Embryonic facial prominence (tissue), 1 donor: Measurements from ENCODE around the gene TMEM253.
A peak's percentile ranks its signal among the peaks of the same experiment; 100 is the strongest.

Experiments
- DNase-seq: peaks from one replicate; pipeline ENCODE4 v3.0.0-alpha.2; 2016; ENCODE audit errors: extremely low spot score

The TMEM253 gene

DNA sequence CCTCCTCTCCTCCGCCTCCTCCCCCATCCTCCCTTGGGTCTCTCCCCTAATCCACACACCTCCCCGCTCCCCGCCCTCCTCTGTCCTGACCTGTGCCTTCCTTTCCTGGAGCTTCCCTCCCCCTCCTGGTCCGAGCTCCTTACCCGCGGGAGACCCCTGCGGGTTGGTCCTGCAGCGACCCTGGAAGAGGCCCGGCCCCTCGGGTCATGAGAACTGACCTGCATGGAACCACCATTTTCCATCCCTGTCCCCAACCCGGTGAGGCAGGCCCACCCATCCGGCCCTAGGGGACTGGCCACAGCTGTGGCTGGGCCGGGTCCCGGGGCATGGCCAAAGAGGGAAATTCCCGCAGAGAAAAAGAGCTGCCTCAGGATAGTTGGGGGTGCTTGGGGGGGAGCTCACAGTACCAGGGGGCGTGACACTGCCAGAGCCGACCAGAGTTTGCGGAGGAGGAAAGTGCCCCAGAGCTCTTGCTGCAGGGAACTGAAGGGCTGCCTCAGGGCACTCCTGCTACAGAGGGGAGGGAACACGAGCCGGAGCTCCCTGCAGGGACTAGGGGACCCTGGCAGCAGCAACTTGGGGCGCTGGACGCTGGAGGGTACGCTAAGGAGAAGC is 30.1 kb upstream of the TMEM253 start:
- peak; percentile 47 for DNase-seq

DNA sequence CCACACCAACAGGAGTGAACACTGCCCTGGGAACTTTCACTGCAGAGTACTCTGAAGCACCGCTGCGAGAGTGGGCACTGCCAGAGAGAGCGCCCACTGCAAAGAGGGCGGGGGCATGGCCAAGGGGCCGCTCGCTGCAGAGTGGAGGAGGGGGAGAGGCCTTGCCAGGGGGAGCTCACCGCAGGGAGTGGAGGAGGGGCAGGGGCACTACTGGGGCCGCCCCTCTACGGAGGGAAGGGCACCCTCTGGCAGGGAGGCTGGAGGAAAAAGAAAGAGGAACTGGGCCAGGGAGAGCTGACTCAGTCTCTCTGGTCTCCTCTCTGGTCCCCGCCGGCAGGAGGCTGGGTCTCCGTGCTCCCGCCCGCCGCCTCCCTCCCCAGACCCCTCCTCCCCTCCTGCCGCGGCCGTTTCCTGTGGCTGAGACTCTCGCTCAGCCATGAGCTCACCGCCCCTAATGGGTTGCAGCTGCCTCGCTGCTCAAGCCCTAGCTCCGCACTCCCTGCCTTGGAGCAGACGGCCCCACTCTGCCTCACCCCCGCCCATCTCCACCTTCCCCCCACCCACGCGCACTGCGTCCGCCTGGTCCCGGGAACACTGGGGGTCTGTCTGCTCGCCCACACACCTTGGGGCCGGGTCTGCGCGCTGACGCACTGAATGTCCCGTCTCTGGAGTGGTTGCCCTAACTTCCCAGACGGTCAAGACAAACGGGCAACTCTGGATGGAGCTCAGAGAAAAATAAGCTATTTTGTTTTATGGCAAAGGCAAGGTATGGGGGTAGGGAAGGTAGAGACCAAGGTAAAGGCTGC is 29.4 kb upstream of the TMEM253 start:
- peak; percentile 95 for DNase-seq

DNA sequence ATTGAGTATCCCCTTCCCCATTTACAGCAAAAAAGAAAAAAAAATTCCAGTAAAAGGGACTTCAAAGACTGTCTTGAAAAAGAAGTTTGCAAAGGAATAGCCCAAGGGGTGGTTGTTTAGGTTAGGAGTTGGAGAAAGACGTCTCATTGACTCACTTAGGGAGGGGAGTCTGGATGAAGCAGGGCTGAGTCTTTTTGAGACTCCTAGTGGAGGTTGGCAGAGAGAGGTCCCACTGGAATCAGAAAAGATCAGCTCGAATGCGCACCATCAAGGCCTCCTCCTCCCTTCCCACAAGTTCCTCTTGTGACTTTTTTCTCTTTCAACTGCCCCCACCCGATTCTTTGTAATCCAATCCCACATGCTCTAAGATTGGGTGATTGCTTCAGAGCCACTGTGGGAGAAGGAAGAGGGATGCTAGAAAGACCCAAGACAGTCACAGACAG is 28.8 kb upstream of the TMEM253 start:
- DNase-seq = peak; percentile 52

DNA sequence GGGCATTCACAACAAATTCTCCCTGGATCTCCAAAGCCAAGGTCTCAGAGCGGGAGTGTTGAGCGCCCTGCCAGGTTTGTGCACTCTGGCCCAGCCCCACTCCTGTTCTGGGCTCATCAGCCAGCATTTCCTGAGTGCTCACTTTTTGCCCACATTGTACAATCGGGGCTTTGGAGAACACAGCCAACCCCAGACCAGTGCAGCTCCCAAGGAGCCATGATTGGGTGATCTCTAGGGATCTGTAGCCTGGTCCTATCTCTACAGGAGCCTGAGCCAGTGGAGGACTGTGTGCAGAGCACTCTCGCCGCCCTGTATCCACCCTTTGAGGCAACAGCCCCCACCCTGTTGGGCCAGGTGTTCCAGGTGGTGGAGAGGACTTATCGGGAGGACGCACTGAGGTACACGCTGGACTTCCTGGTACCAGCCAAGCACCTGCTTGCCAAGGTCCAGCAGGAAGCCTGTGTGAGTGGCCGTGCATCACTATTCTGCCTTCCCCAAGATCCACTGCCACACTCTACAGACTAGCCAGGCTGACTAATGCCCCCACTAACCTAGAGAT is 28.0 kb upstream of the TMEM253 start:
- DNase-seq = no peak

DNA sequence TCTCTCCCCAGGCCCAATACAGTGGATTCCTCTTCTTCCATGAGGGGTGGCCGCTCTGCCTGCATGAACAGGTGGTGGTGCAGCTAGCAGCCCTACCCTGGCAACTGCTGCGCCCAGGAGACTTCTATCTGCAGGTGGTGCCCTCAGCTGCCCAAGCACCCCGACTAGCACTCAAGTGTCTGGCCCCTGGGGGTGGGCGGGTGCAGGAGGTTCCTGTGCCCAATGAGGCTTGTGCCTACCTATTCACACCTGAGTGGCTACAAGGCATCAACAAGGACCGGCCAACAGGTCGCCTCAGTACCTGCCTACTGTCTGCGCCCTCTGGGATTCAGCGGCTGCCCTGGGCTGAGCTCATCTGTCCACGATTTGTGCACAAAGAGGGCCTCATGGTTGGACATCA is 26.9 kb upstream of the TMEM253 start:
- no peak for DNase-seq

DNA sequence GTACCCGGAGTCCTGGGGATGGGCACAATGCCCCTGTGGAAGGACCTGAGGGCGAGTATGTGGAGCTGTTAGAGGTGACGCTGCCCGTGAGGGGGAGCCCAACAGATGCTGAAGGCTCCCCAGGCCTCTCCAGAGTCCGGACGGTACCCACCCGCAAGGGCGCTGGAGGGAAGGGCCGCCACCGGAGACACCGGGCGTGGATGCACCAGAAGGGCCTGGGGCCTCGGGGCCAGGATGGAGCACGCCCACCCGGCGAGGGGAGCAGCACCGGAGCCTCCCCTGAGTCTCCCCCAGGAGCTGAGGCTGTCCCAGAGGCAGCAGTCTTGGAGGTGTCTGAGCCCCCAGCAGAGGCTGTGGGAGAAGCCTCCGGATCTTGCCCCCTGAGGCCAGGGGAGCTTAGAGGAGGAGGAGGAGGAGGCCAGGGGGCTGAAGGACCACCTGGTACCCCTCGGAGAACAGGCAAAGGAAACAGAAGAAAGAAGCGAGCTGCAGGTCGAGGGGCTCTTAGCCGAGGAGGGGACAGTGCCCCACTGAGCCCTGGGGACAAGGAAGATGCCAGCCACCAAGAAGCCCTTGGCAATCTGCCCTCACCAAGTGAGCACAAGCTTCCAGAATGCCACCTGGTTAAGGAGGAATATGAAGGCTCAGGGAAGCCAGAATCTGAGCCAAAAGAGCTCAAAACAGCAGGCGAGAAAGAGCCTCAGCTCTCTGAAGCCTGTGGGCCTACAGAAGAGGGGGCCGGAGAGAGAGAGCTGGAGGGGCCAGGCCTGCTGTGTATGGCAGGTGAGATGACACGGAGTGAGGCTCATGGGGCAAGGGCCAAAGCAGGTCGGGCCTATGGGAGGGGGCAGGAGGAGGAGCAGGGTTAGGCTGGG is 26.2 kb upstream of the TMEM253 start:
- no peak for DNase-seq

DNA sequence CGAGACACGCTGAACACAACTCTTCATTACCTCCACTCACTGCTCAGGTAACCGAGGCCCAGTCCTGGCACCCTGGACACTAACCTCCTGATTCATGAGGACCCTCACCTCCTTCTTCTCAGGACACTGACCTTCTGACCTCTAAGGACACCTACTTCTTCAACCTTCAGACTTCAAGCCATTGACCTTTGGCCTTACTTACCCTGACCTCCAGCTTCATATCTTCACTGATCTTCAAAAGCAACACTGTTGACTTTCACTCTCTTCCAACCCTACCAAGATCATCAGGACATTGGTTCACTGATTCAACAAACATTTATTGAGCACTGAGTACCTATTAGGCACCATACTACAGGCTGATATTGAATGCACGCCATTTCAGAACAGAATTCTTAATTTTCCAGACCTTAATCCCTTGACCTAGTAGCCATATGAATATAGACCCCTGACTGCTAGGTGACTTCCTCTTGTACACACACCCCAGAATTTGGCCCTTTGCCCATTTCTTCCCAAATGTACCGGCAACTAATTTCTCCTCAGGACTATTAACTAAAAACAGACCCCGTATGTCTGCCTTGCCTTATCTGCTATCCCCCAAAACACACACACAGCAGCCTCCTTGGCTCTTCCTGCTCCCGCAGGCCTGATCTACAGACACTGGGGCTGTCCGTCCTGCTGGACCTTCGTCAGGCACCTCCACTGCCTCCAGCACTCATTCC is 25.0 kb upstream of the TMEM253 start:
- DNase-seq = no peak

DNA sequence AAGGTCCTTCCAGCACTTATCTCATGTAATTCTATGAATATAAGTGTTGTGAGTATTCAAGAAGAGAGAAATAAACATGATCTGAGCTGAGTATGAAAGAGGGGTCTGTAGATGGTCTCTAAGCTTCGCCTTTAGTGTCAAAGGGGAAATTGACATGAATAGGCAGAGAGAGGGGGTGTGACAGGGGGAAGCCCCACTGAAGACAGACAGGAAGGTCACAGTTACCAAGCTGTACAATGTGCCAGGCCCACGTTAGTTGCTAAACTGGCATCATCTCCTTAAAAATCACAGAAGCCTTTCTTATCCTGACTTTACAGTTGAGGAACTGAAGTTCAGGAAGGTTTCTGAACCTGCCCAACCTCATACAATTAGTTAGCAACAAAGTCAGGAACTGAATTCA is 23.2 kb upstream of the TMEM253 start:
- DNase-seq = no peak

DNA sequence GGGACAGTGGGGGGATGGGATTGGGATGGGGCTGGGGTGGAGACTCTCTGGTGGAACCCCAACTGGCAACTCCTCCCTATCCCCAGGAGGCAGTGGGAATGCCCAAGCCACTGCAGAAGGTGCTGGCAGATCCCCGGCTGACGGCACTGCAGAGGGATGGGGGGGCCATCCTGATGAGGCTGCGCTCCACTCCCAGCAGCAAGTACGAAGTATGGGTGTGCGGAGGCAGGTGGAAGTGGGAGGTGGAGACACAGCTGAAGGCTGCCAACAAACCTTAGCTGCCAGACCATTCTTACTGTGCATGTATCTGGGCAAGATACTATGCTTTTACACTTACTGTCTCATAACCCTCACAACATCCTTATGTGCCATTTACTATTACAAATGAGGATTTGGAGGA is 22.6 kb upstream of the TMEM253 start:
- DNase-seq = no peak

DNA sequence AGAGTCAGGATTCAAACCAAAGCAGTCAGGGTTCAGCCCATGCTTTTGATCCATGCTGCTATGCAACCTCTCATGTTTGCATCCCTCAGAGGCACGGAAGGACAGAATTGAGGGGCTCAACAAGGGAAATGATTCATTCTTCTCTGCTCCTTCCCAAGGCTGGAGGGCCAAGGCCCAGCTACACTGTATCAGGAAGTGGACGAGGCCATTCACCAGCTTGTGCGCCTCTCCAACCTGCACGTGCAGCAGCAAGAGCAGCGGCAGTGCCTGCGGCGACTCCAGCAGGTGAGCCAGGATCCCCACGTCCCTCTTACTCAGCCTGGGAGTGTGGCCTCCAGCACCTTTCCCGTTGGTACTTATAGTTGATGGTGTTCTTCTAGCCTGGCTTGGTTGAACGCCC is 22.1 kb upstream of the TMEM253 start:
- no peak for DNase-seq

DNA sequence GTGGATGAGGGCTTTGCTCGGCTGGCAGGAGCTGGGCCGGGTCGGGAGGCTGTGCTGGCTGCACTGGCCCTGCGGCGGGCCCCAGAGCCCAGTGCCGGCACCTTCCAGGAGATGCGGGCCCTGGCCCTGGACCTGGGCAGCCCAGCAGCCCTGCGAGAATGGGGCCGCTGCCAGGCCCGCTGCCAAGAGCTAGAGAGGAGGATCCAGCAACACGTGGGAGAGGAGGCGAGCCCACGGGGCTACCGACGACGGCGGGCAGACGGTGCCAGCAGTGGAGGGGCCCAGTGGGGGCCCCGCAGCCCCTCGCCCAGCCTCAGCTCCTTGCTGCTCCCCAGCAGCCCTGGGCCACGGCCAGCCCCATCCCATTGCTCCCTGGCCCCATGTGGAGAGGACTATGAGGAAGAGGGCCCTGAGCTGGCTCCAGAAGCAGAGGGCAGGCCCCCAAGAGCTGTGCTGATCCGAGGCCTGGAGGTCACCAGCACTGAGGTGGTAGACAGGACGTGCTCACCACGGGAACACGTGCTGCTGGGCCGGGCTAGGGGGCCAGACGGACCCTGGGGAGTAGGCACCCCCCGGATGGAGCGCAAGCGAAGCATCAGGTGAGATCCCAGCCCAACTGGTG is 19.2 kb upstream of the TMEM253 start:
- DNase-seq = no peak

DNA sequence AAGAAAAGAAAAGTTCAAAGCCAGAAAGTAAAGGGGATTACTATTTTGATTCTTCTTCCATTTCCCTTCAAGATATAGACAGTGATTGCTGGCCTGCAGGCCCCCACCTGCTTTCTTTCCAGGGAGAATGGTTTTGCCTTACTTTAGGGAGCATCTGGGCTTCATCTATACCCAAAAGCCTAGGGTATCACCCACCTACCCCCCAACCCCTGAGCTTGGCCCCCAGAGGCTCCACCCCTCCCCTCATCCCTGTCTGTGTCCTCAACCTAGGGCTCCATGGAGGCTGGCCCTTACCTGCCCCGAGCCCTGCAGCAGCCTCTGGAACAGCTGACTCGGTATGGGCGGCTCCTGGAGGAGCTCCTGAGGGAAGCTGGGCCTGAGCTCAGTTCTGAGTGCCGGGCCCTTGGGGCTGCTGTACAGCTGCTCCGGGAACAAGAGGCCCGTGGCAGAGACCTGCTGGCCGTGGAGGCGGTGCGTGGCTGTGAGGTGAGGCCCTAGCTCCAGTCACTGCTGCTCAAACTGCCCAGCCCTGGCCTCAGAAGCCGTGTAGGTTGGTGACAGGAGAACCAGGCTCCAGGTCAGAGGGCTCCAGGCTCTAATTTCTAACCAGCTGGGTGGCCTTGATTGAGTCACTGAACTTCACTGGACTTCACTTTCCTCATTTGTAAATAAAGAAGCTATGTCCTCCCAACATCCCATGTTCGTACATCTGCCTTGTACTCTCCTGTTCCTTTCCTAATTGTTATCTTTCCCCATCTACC is 17.1 kb upstream of the TMEM253 start:
- no peak for DNase-seq

DNA sequence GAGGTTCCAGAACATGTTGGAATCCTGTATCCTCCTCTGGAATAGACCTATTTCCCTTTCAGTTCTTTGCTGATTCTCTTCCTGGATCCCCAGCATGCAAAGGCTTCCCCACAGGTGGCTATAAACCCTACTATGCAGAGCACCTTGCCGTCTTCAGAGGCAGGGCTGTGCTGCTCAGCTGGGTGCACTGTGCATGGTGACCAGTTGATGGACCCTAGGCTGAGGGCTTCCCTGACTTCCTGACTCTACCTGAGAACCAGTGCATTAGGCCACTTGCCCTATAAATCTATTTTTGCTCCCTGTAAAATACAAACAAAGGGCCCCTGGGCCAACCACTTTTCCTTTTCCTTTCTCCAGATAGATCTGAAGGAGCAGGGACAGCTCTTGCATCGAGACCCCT is 16.5 kb upstream of the TMEM253 start:
- DNase-seq = no peak

DNA sequence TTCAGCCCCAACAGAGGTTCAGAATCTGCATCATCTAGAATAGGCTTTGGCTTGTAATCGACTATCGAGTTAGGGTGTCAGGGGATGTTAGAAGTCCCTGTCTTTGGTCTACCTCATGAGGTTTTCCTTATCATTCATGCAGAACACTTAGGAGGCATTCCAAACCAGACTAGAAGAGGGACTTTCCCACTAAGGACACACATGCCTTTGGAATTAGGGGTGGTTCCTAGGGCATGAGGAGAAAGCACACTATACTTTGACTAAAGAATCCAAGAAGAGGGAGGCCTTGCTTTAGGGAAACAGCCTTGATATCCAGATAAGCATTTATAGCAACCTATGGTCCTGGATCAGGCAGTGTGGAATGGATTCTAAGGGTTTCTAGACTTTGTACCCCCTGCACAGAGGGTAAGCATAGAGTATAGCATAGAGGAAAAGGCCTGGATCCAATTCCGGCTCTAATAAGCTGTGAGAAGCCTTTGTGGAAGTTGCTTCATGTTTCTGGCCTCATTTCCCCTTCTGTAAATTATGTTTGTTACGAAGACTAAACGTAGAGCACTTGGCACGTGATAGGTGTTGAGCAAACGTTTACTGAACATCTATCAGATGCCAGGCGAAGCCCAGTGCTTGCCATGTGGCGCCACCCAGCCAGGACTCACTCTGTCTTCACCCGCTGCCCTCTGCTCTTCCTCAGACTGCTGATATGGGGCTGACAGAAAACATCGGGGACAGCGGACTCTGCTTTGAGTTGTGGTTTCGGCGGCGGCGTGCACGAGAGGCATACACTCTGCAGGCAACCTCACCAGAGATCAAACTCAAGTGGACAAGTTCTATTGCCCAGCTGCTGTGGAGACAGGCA is 15.6 kb upstream of the TMEM253 start:
- DNase-seq = no peak

DNA sequence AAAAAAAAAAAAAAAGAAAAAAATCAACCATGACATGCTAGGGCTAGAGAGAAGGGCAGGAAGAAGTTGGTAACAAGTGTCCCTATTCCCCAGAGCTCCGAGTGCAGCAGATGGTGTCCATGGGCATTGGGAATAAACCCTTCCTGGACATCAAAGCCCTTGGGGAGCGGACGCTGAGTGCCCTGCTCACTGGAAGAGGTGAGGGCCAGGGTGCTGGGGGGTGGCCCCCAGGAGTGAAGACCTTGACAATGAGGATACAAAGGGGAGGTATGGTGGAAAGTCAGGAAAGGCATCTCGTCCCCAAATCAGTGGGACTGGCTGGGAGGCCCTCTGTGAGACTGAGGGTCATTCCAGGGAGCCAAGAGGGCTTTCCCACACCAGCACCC is 14.0 kb upstream of the TMEM253 start:
- DNase-seq = no peak

DNA sequence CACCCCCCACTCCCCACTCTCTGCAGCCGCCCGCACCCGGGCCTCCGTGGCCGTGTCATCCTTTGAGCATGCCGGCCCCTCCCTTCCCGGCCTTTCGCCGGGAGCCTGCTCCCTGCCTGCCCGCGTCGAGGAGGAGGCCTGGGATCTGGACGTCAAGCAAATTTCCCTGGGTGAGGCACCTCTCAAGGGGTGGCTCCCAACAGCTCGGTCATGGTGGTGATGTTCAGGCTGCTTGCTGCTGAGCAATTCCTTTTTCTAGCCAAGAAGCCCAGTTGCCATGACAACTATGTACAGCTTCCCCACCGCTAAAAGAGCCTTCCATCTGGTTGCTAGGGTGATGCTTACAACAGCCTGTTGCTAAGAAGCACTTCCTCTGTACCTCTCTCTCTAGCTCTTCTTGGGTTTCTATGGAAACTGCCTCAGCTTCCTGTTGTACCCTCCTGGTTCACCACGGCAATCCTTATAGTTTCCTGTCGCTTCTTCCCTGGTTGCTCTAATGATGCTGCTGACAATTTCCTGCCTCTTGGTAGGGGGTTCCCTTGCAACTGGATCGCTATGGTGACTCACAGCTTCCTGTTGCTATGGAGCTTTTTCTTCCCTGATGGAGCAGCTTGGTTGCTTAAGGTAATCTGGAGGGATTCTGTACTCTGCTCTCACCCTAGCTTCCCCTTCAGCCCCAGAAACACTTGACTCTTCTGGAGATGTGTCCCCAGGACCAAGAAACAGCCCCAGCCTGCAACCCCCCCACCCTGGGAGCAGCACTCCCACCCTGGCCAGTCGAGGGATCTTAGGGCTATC is 13.4 kb upstream of the TMEM253 start:
- DNase-seq = peak; percentile 82

DNA sequence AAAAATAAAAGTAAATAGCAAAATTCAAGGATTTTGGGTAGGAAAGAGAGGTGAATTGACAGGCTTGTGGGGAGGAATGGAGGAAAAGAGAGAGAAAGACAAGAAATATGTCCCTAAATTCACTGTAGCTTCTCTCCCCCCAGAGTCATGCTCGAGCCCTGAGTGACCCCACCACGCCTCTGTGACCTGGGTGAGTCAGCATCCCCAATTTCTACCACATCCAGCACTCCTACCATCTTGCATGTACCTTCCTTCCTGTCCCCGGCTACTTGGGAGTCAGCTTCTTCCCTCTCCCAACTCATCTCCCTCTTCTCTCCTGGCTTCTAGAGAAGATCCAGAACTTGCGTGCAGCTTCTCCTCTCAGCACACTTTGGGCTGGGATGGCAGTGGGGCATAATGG is 12.2 kb upstream of the TMEM253 start:
- no peak for DNase-seq

DNA sequence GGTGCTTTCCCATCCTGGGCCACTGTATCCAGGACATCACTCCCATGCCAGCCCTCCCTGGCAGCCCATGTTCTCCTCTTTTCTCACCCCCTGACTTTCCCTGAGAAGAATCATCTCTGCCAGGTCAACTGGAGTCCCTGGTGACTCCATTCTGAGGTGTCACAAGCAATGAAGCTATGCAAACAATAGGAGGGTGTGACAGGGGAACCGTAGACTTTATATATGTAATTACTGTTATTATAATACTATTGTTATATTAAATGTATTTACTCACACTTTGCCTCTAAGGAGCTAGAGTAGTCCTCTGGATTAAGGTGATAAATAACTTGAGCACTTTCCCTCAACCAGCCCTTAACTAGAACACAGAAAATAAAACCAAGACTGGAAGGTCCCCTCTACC is 11.6 kb upstream of the TMEM253 start:
- DNase-seq = no peak

DNA sequence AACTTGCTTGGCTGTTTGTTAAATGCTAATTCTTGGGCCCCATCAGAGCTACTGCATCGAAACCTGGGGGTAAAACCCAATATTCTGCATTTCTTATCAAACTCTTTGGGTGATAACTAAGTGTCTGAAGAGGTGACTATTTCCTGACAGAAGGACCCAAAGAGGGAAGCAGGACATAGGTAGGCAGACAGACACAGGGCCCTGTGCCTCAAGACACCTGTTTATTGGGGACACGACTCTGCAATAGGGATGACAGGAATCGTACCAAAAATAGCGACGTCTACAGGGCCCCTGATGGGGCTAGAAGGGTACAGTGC is 11.0 kb upstream of the TMEM253 start:
- no peak for DNase-seq
